ENCODE results near the gene ZNF200. TPM values are rescaled to one million over a fixed set of nuclear protein-coding genes. Genes with fewer than 3 reads are reported as not detected.

ZNF200 gene
- total RNA-seq, 1 experiment from 2014 or later: 8.8 TPM

- no peak for ATAC-seq
- ChIA-PET CTCF (no interaction called here), POLR2A (no interaction called here), RAD21 (ENCODE audit: low non-redundant PET in 1 of 2, low total read pairs in 2 of 2, uncharacterized antibody in 2 of 2, unreplicated experiment in 2 of 2) (no interaction called here)
- Histone ChIP-seq H3K9me3 (ENCODE audit: control insufficient read depth in 1 of 2, insufficient read depth in 1 of 2, low read depth in 1 of 2, low read length in 2 of 2) (peaks cover 3% of the 10 kb centered on the region in 2 experiments; a peak in 2 of 4 replicates), H3K4me3 (replicated peaks in 1 of 2; ENCODE audit: low read depth in 1 of 2, low read length in 2 of 2) (no peak overlapping the region), H3K27ac (ENCODE audit: low read depth, low read length) (no peak overlapping the region), H3K36me3 (ENCODE audit: control insufficient read depth in 1 of 2, insufficient read depth in 2 of 2, low read length in 2 of 2) (no peaks in the 10 kb centered on the region), H3K4me2 (ENCODE audit: low read length) (no peak overlapping the region), H3K4me1 (ENCODE audit: control insufficient read depth in 1 of 2, insufficient read depth in 2 of 2, low read length in 2 of 2) (peaks cover 0 to 4% of the 10 kb centered on the region in 2 experiments; a peak in 1 of 4 replicates), H3K9ac (ENCODE audit: low read length) (no peak overlapping the region), H2AFZ (ENCODE audit: low read depth, low read length, poor library complexity, severe bottlenecking) (no peak overlapping the region), H4K20me1 (ENCODE audit: insufficient read depth) (no peaks in the 10 kb centered on the region), H3K9me2 (ENCODE audit: insufficient read depth) (no peaks in the 10 kb centered on the region), H3K27me3 (ENCODE audit: insufficient read depth, low read length) (no peaks in the 10 kb centered on the region), H3K79me2 (ENCODE audit: insufficient read depth, low read length) (no peaks in the 10 kb centered on the region)
- BruUV-seq (replicated peaks): no TSS peak
- no peak for TF ChIP-seq CBX3 (IDR thresholded peaks at IDR 0.05; ENCODE audit: low read depth)
- TF ChIP-seq REST (IDR thresholded peaks at IDR 0.05; ENCODE audit: low read depth): no peak
- TF ChIP-seq RAD21 (IDR thresholded peaks at IDR 0.05; ENCODE audit: low read depth): no peak
- no peak for TF ChIP-seq ZNF274 (IDR thresholded peaks at IDR 0.05; ENCODE audit: low read depth, low read length)
- no peak for TF ChIP-seq POLR2AphosphoS5 (IDR thresholded peaks at IDR 0.05; ENCODE audit: low read depth, low read length)
- no peak for TF ChIP-seq ATF3 (IDR thresholded peaks at IDR 0.05)
- TF ChIP-seq CTCF (IDR thresholded peaks at IDR 0.05 in 2 of 3, conservative IDR thresholded peaks at IDR 0.05 in 1 of 3; ENCODE audit: borderline replicate concordance in 1 of 3, insufficient read depth in 1 of 3, low read depth in 2 of 3, low read length in 2 of 3): no peak
- no peak for TF ChIP-seq JUND (IDR thresholded peaks at IDR 0.05)
- no peak for TF ChIP-seq POLR2A (IDR thresholded peaks at IDR 0.05; ENCODE audit: borderline replicate concordance, extremely low read depth, insufficient read depth, insufficient read length)
- TF ChIP-seq YY1 (IDR thresholded peaks at IDR 0.05; ENCODE audit: extremely low read depth, insufficient replicate concordance, low read depth, low read length): no peak
- no peak for TF ChIP-seq SRF (IDR thresholded peaks at IDR 0.05; ENCODE audit: low read depth)
- TF ChIP-seq SIN3A (IDR thresholded peaks at IDR 0.05; ENCODE audit: low read depth): no peak
- TF ChIP-seq EGR1 (IDR thresholded peaks at IDR 0.05; ENCODE audit: low read depth): no peak
- no peak for TF ChIP-seq CEBPB (IDR thresholded peaks at IDR 0.05; ENCODE audit: low read depth)
- no peak for TF ChIP-seq ZBTB33 (IDR thresholded peaks at IDR 0.05; ENCODE audit: extremely low read depth, insufficient replicate concordance, low read length)
- TF ChIP-seq EZH2phosphoT487 (IDR thresholded peaks at IDR 0.05; ENCODE audit: borderline replicate concordance): no peak
- TF ChIP-seq ELF1 (IDR thresholded peaks at IDR 0.05; ENCODE audit: borderline replicate concordance, low read depth): no peak
- TF ChIP-seq MAX (IDR thresholded peaks at IDR 0.05): no peak
- TF ChIP-seq FOSL1 (IDR thresholded peaks at IDR 0.05; ENCODE audit: low read depth): no peak
- no peak for TF ChIP-seq SP1 (IDR thresholded peaks at IDR 0.05; ENCODE audit: low read depth)
- DNase-seq (ENCODE audit: low read depth, low spot score): no peak
- intact Hi-C loops (cut with micrococcal nuclease): no loop called here
Observed at GRCh38 chr16:3243882-3244281, 8.9 kb upstream of the ZNF200 start.
